ENCODE results near the gene ZC3H10.

DNA sequence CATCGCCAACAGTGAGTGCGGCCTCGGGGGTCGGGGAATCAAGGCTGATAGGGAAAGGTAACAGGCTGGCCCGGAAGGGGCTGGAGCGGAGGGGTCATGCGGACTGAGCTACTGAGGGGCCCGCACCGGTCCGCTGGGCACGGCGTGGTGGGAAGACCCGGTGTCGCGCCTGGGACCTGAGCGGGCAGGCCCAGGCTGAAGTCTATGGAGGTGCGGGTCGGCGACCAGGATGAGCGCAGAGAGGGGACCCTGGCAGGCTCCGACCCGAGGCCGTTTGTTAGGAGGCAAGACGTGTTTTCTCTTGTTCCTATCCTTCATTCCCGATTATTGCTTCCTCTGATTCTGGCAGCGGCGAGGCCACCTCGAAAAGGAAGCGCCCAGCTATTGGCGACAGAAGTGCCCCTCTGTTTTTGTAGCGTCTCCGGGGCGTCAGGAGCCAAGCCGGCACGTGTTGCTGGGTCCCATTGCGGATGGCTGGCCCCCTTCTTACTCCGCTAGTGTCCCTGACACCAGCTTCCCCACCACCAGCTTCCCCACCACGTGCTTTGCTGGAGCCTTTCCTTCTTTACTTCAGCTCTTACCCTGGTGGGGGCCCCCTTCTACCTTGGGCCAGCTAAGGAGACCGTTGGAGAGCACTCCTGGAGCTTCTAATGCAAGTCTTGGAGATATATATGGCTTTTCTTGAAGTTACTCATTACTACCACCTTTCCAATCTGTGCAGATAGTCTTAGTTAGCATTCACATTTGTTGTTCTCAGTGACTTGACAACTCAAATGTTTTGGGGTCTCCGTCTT is 13.1 kb upstream of the ZC3H10 start:
- TF ChIP-seq, protein P1, sequence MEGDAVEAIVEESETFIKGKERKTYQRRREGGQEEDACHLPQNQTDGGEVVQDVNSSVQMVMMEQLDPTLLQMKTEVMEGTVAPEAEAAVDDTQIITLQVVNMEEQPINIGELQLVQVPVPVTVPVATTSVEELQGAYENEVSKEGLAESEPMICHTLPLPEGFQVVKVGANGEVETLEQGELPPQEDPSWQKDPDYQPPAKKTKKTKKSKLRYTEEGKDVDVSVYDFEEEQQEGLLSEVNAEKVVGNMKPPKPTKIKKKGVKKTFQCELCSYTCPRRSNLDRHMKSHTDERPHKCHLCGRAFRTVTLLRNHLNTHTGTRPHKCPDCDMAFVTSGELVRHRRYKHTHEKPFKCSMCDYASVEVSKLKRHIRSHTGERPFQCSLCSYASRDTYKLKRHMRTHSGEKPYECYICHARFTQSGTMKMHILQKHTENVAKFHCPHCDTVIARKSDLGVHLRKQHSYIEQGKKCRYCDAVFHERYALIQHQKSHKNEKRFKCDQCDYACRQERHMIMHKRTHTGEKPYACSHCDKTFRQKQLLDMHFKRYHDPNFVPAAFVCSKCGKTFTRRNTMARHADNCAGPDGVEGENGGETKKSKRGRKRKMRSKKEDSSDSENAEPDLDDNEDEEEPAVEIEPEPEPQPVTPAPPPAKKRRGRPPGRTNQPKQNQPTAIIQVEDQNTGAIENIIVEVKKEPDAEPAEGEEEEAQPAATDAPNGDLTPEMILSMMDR (IDR thresholded peaks at IDR 0.05; ENCODE audit: insufficient read depth, low read depth, low read length): no peak
- no peak for TF ChIP-seq EZH2 (IDR thresholded peaks at IDR 0.05; ENCODE audit: insufficient read depth, low read length)
